EH (cell line): Measurements from ENCODE around the gene GNPTG.
A peak's percentile ranks its signal among the peaks of the same experiment; 100 is the strongest.
"Not testable (repeated sequence)": the region's sequence is repeated elsewhere in the genome, so short reads cannot be mapped to it uniquely, and the experiment has no call there.

Experiments used
- DNase-seq: peaks from one replicate; pipeline ENCODE4 v3.0.0-alpha.2; 2015; ENCODE audit warnings: low read depth

Gene GNPTG

DNA sequence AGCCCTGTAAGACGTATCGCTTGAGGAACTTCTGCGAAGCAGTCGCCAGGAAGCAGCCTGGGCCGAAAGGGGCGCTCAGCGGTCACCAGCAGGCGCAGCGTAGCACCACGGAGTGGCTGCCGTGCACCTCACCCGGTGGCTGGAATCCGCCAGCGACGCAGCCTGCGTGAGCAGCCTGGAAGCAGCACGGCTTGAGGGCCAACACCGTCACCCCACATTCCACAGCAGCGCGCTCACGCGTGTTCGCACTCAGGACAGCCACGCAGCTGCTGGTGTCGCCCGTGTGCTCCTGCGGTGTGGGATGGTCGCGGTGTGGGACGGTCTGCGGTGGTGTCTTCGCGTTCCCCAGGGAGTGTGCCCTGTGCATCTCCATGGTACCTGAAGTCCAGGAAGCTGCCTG, 32.7 kb upstream of the GNPTG start:
- DNase-seq: no peak

DNA sequence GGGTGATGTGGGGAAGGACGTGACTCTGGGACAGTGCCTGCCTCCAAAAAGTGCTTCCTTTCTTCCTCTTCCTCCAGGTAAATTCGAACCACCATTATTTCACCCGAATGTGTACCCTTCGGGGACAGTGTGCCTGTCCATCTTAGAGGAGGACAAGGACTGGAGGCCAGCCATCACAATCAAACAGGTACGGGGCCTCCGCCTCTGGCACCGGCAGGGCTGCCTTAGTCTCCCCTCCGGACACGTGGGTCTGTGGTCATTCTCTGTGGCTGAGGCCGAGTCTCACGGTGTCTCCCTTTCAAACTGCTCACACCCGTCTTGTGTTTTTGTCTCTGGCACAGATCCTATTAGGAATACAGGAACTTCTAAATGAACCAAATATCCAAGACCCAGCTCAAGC, 31.6 kb upstream of the GNPTG start:
- DNase-seq: no peak

DNA sequence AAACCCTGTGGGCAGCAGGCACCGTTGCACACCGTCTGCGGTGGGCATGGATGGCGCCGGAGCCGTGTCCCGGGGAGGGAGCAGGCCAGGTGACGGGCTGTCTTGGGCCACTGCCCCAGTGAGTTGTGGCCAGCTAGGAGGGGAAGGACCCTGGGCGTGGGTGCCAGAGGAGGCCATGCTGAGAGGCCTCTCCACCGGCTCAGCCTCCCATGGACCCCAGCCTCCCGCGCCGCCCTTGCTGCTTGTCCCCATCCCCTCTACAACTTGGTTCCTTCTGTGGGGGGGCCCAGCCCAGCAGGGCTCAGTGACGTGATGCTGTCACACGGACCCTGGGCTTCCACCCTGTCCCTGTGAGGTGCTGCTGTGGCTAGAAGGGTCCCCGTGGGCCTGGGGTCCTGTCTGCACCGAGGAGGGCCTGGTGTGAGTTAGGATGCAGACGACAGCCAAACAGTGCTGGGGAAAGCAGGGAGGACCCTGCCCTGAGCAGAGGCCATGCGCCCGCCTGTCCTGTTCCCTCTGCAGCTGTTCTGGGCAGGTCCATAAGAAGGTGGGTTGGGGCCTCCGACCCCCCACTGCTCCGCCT, 31.0 kb upstream of the GNPTG start:
- DNase-seq: no peak

DNA sequence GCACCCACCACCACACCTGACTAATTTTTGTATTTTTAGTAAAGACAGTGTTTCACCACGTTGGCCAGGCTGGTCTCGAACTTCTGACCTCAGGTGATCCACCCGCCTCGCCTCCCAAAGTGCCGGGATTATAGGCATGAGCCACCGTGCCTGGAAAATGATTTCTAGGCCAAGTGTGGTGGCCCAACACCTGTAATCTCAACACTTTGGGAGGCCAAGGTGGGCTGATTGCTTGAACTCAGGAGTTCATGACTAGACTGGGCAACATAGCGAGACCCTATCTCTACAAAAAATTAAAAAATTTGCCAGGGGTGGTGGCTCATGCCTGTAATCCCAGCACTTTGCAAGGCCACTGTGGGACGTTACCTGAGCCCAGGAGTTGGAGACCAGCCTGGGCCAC, 29.3 kb upstream of the GNPTG start:
- DNase-seq: no peak

DNA sequence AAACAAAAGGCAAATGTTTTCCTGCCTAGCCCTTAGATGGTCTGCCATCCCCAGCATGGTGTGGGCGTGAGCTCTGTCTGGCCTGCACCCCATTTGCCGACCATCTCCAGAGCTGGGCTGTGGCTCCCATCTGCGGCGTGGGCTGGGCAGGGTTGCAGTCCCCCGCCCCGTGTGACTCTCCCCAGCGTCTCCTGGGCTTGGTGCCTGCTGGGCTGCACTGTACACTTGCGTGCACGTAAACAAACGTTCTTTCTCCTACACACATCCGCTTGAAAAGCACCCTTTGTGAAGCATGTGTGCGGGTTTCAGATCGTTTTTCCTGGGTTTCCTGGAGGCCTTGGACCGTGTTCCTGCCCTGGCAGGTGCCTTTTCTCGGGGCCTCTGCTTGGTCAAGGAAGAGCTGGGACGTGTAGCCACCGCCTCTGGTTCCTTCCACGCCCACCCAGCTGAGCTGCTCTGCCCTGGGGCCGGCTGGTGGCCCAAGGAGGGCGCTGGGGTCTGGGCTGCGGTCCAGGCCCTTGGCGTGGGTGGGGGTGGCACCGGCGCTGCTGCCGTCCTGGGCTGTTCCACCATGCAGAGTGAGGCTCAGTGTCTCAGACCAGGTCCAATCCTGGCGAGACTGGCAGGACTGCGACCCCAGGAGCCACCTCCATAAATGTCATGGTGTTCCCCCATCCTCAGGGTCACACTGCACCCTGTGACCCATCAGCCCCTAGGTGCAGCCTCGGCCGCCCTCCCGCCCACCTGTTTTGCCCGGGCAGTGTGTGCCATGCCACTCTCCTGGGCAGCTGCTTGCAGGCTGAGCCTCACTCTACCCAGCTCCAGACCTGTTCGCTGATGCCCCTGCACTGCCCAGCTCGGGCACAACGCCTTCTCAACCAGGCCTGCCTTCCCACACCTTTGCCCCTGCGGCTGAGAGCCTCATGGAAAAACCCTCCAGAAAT, 28.2 kb upstream of the GNPTG start:
- no peak for DNase-seq

DNA sequence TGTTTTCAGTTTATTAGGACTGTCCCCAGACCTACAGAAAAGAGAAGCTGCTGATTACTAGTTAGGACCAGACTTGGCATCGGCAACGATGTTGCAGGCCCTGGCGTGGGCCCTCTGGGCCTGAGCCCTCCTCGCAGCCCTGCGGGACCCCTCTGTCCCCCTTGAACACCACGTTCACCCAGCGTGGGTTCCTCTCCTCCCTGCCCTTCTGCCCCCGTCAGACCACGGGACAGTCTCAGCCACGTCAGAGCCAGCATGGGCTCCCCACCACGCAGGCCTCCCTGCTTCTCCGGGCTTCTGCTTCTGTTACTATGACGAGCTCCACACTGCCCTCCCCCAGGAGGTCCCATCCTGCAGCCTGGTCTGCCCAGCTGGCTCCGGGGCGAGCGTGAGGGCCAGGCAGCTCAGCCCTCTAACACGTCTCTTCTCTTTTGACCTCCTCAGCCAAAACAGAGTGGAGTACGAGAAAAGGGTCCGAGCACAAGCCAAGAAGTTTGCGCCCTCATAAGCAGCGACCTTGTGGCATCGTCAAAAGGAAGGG, 27.4 kb upstream of the GNPTG start:
- no peak for DNase-seq

DNA sequence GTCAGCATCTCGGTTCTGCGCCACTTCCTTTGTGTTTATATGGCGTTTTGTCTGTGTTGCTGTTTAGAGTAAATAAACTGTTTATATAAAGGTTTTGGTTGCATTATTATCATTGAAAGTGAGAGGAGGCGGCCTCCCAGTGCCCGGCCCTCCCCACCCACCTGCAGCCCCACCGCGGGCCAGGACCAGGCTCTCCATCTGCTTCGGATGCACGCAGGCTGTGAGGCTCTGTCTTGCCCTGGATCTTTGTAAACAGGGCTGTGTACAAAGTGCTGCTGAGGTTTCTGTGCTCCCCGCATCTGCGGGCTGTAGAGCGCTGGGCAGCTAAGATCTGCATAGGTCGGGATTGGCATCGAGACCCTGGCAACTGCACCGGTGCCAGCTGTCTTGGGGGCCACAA, 26.5 kb upstream of the GNPTG start:
- no peak for DNase-seq

DNA sequence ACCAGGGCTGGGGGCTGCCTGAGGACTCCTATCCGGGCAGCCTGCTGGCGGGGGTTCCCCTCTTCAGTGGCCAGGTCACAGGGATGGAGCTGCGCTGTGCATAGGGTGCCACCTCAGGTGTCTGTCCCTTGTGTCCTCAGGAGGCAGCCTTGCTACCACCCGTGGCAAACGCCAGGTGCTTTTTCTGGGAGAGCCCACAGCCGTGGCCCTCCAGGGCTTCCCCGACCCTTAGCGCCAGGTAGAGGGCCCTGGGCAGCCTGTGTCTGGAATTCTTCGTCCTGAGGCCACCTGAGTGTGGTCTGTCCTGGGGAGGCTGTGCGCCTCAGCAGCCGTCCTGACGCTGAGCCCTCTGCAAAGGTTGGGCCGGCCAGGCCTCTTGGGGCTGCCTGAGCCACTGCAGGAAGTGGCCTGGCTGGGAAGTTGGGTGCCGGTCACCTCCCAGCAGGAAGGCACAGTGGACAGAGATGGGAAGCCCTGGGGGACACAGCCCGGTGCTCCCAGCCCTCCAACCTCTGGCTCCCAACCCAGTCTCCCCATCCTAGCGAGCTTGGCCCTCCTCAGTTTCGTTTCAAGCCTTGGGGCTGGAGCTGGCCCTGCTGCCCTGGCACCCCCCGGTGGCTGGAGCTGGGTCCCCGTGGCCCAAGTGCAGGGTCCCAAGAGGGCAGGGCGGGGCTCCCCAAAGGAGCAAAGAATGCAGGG, 25.9 kb upstream of the GNPTG start:
- DNase-seq: no peak

DNA sequence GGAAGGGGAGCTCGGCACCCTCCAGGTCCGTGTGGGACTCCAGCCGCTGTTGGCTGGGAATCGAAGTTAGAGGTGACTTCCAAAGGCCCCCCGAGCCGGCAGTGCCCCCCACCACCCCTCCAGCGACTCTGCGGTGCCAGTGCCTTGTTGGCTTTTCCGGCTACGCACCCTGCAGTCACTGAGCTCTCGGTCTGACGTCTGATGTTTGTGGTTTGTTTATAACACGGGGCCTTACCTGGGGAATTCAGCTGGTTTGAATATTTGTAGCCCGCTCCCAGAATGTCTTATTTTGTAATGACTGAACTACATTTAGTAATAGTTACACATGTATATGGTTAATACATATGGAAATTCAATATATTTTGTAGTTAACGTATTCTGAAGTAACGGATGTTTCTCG, 25.3 kb upstream of the GNPTG start:
- DNase-seq: no peak

DNA sequence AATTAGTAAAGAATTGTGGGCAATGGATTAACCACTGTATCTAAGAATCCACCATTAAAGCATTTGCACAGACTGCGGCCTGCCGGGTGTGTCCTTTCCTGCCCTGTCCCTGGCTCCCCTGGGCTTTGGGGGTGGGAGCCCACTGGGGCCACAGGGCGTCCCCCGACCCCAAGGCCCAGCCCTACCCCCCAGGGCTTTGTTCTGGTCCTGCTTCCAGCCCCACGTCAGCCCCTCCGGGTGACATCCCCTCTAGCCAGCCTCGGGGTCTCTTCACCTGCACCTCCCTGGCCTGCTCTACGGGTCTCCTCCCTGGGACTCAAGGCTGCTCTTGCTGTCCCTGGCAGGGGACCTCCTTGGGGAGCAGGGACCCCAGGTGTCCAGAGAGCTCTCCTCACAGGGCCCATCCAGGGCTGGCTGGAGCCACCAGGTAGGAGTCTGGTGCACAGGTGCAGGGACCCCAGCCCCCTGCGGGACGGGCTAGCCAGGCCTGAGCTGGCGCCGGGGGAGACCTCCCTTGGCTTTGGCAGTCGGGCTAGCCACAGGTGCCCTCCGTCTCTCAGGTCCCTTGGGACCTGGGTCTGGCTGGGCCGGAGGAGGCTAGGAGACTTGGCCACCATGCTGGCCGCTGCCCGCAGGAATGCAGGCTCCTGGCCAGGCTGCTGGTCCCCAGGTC, 24.6 kb upstream of the GNPTG start:
- DNase-seq: no peak

DNA sequence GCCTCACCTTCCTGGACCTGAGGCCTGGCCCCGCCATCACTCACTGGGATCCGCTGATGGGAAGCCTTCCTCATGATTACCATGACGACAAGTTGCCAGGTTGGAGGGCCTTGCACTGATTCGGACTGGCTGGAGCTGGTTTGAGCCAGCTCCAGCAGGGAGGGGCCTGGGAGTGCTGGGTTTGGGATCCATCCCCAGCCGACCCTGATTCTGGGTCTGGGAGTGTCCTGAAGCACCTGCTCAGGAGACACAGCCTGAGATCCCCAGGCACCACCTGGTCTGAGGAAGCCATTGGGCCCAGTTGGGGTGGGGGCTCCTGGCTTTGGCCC, 24.1 kb upstream of the GNPTG start:
- no peak for DNase-seq

DNA sequence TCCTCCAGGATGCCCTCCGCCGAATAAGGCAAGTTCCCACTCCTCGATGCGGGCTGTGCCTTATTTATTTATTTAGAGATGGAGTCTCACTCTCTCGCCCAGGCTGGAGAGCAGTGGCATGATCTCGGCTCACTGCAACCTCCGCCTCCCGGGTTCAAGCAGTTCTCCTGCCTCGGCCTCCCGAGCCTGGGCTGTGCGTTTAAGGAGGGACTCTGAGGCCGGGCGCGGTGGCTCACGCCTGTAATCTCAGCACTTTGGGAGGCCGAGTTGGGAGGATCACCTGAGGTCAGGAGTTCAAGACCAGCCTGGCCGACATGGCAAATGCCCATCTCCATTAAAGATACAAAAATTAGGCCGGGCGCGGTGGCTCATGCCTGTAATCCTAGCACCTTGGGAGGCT, 23.6 kb upstream of the GNPTG start:
- not testable (repeated sequence) for DNase-seq

DNA sequence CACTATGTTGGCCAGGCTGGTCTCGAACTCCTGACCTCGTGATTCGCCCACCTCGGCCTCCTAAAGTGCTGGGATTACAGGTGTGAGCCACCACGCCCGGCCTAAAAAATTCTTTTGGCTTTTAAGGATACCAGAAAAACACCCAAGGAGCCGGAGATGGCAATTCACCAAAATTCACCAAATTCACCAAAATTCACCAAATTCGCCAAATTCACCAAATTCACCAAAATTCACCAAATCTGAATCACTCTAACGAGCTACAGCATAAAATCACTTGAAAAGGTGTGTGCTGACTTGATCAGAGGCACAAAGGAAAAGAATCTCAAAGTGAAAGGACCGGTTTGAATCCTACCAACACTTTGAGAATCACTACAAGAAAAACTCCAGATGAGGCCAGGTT, 22.8 kb upstream of the GNPTG start:
- DNase-seq: not testable (repeated sequence)

DNA sequence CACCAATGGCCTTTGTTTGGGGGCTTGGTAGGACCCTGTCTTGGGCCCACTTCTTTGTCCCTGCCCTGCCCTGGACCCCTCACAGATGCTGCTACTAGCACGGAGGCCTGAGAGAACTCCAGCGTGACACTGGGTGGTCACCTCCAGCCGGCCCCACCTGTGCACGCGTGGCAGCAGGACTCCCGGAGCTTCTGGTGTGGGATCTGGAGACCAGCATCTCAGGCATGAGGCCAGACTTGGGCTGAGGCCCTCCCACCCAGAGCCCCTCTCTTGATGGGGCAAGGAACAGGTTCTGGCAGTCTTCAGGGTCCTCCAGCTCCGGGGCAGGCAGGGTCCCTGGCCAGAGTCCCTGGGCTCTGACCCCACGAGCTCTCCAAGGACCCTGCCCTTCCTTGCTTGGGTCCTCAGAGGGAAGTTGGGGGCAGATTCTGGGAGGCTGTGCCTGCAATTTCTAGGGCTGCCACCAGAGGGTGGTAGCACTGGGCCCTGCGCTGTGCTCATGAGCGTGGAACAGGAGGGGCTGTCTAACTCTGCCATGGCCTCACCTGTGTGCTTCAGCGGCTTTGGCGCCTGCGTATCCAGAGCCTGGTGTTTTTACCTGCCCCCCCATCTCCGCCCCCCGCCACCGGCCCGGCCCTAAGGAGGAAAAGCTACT, 21.3 kb upstream of the GNPTG start:
- DNase-seq: no peak

DNA sequence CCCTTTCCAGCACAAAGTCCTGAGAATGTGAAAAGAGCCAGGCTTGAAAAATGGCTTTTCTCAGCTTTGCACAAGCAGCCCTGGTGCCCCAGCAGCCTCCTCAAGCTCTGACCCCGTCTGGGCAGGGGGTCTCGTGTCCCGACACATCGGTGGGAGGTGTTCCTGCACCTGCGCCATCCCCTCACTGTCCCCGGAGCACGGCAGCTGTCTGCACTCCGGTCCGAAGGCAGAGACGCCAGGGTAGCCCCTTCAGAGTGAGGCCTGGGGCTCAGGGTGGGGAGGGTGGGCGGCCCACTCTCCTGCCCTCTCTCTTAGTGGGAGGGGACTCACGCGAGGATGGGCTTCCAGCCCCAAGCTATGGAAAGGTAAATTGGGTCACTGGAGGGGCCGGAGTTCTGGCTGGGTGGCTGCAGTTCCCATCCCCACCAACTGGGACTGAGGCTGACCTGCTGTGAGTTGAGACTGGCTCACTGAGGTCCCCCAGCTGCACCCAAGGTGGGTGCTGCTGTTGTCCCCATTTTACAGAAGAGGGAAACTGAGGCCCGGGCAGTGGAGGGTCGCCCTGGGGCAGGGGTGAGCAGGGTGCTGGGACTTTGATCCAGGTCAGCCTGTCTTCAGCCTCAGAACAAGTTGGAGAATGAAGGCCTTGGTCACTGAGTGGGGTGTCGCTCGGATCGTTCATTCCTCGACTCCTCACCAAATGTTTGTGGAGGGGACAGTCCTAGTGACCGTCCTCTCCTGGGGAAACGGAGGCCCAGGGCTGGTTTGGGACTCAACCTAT, 20.6 kb upstream of the GNPTG start:
- DNase-seq: no peak

DNA sequence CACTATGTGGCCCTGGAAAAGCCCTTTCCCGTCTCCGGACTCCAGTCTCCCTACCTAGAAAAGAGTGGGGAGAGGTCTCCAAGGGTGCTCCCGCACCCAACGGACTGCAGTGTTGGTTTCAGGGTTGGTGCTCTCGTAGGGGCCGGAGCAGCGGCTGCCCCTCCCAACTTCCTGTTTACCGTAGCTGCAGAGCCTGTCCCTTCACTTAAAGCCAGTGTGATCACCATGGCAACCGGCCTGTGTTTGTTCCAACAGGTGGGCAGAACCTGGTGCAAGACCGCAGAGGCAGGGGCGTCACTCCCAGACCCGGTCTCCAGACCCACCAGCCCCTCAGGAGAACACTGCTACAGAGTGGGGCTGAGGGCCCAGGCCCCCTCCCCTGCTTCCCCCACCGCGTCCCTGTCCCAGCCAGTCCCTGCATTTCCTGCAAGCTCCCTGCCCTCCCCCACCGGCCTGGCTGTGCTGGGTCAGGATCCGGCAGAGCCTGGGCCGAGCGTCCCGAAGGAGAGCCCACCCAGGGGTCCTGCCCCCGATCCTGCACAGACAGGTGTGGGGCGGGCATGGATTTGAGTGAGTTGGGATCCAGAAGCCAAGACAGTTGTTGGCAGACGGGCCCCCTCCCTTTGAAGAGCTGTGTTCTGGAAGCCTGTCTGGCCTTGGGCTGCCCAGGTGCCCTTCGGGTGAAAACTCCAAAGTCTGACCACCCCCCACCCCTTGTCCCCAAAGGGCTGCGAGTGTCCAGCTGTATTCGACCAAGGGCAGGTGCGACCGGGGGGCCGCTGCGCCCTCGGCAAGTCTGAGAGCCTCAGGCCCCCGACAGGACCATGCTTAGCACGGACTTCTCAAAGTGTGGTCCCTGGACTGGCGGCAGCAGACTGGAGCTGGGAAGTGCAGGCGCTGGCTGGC, 19.8 kb upstream of the GNPTG start:
- DNase-seq: peak; percentile 57

DNA sequence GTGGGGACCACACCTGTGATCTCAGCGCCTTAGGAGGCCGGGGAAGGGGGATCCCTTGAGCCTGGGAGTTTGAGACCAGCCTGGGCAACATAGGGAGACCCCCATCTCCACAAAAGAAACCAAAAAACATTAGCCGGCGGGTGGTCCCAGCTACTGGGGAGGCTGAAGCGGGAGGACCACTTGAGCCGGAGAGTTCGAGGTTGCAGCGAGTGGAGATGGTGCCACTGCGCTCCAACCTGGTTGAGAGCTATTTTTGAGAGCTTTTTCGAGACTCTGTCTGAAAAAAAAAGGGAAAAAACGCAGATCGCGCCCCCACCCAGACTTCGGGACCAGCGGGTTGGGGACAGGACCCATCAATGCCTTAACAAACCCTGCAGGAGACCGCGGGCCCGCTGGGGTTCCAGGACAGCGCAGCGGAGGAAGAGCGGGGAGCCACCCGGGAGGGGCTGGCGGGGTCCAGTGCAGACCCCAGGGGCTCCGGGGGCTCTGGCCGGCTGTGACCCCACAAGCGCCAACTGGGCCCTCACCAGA, 19.0 kb upstream of the GNPTG start:
- no peak for DNase-seq

DNA sequence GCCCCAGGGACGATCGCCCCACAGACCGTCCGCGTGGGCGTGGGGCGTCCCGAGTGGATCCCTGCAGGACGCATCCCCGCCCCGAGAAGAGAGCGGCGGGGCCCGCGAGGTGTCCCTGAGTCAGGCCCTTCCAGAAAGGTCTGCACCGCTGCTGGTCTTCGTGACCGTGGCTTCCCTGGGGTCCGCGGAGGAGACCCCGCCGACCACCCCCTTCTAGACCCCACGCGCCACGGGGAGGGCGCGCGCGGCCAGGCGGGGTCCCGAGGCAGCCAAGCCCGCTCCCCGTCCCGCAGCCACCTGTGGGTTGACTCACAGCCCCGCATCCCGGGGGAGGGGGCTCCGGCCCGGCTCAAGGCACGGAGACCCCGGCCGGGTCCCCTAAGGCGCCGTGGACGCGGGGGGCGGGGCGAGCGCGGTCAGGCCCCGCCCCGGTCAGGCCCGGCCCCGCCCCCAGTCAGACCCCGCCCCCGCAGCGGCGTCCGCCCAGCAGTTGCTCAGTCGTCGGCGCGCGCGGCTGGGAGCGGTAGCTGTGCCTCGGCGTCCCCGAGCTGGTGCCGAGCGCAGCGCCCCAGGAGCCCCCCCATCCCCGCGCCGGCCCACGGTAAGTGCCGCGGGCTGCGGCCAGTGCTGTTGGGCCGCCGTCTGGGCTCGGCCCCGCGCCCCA, 18.4 kb upstream of the GNPTG start, which contains the start of gene BAIAP3:
Gene BAIAP3 (plus strand): TSS at position 497 of the 664 bp plus-strand sequence. CDS start 4,905 bp downstream, outside the sequence.
- DNase-seq: peak; percentile 37
